ENCODE results near the gene LTBP3.

GRCh38 chr11:65497141-65498041, 60.8 kb downstream of the LTBP3 start:
- TF ChIP-seq CTCF (IDR thresholded peaks at IDR 0.05; ENCODE audit: low read depth, low read length) (no peak), POLR2A (IDR thresholded peaks at IDR 0.05; ENCODE audit: extremely low read depth, insufficient read length) (peak; percentile 57), MAX (IDR thresholded peaks at IDR 0.05; ENCODE audit: low read depth, low read length) (peak; percentile 81), MYC (IDR thresholded peaks at IDR 0.05; ENCODE audit: low read depth, low read length) (peak; percentile 85)
